ENCODE data around the gene HNRNPH3. TPM values are rescaled to one million over a fixed set of nuclear protein-coding genes. Genes with fewer than 3 reads are reported as not detected.

The HNRNPH3 gene
- total and polyA plus RNA-seq, 10 donors: 43.2 to 142 (median 101) TPM

DNA sequence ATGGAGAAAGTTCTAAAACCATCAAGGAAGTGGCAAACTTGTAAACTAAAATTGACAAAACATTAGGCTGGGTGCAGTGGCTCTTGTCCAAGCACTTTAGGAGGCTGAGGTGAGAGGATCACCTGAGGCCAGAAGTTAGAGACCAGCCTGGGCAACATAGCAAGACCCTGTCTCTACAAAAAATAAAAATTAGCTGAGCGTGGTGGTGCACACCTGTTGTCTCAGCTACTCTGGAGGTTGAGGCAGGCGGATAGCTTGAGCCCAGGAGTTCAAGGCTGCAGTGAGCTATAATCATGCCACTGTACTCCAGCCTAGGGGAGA, 29.4 kb upstream of the HNRNPH3 start:
- Histone ChIP-seq H3K9me3 (no peaks in the 10 kb centered on the region), H3K27me3 (replicated peaks in 1 of 7) (no peaks in the 10 kb centered on the region), H3K27ac (no peak overlapping the region), H3K36me3 (no peaks in the 10 kb centered on the region), H3K4me1 (peaks cover 5 to 27% (median 20%) of the 10 kb centered on the region in 6 donors), H3K4me3 (no peak overlapping the region)
- intact Hi-C loops (cut with DNase I; ENCODE audit: low total_unique reads): loop anchor here (5.0 to 10.0 kb wide), 2 partner anchors 90 to 448 kb away; no protein-coding TSS in a partner anchor
- TF ChIP-seq, protein P1, sequence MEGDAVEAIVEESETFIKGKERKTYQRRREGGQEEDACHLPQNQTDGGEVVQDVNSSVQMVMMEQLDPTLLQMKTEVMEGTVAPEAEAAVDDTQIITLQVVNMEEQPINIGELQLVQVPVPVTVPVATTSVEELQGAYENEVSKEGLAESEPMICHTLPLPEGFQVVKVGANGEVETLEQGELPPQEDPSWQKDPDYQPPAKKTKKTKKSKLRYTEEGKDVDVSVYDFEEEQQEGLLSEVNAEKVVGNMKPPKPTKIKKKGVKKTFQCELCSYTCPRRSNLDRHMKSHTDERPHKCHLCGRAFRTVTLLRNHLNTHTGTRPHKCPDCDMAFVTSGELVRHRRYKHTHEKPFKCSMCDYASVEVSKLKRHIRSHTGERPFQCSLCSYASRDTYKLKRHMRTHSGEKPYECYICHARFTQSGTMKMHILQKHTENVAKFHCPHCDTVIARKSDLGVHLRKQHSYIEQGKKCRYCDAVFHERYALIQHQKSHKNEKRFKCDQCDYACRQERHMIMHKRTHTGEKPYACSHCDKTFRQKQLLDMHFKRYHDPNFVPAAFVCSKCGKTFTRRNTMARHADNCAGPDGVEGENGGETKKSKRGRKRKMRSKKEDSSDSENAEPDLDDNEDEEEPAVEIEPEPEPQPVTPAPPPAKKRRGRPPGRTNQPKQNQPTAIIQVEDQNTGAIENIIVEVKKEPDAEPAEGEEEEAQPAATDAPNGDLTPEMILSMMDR (IDR thresholded peaks at IDR 0.05 in 8 of 11, conservative IDR thresholded peaks at IDR 0.05 in 3 of 11): peak in 2 of 11 experiments; percentile 4 to 31
- TF ChIP-seq POLR2A (IDR thresholded peaks at IDR 0.05) (no peak), POLR2AphosphoS5 (IDR thresholded peaks at IDR 0.05) (no peak)
- DNase-seq: no peak
- 35 to 73% (median 43%) methylated on average over 2 of the region's 2 CpGs for WGBS, 5 donors

DNA sequence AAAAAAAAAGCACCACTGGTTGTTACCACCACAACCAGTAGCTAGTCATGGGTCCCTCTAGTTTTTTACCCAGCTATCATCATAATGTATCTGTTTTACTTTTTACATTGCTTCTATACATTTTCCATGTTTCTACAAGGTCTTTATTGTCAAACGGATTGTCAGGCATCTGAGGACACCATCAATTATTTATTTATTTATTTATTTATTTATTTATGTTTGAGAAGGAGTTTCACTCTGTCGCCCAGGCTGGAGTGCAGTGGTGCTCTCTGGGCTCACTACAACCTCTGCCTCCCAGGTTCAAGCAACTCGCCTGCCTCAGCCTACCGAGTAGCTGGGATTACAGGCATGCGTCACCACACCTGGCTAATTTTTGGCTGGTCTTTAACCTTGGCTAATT, 29.0 kb upstream of the HNRNPH3 start:
- peaks cover 5 to 27% (median 20%) of the 10 kb centered on the region in 6 donors for H3K4me1 ChIP-seq
- intact Hi-C loops (cut with DNase I; ENCODE audit: low total_unique reads): loop anchor here (5.0 to 10.0 kb wide), 2 partner anchors 91 to 448 kb away; no protein-coding TSS in a partner anchor
- H3K27me3 ChIP-seq (replicated peaks in 1 of 7): no peaks in the 10 kb centered on the region
- no peaks in the 10 kb centered on the region for H3K36me3 ChIP-seq
- TF ChIP-seq POLR2AphosphoS5 (IDR thresholded peaks at IDR 0.05) (no peak), POLR2A (IDR thresholded peaks at IDR 0.05) (no peak)
- TF ChIP-seq, protein P1 (IDR thresholded peaks at IDR 0.05 in 8 of 11, conservative IDR thresholded peaks at IDR 0.05 in 3 of 11): no peak
- H3K9me3 ChIP-seq: no peaks in the 10 kb centered on the region
- no peak overlapping the region for H3K27ac ChIP-seq
- H3K4me3 ChIP-seq: no peak overlapping the region
- no peak for DNase-seq
- 70 to 81% (median 72%) methylated on average over 5 of the region's 5 CpGs for WGBS, 5 donors

DNA sequence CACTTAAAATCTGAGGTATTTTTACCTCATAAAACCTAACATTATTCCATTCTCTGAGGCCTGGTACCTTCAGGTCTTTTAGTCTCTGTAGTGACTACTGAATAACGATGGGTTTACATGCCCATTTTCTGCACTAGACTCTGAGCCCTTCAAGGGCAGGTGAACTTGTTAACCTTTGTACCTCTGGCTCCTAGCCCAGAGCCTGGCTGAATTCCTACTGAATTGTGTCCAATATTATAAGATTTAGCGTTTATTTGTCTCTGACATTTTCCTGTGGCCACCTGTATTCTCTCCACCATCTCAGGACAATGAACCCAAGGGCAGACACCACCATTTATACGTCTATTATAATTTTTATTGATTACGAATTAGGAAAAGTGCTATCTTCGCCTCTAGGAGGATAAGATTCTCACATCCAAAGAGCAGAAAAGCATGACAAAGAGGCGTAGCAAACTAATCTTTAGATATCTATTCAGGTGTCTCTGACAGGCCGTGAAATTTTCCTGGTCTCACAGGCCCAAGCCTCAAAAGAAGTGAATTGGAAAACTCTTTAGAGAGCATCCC, 27.9 kb upstream of the HNRNPH3 start:
- intact Hi-C loops (cut with DNase I; ENCODE audit: low total_unique reads): loop anchor here (5.0 to 10.0 kb wide), 2 partner anchors 92 to 449 kb away; no protein-coding TSS in a partner anchor
- H3K36me3 ChIP-seq: no peaks in the 10 kb centered on the region
- no peak overlapping the region for H3K27ac ChIP-seq
- no peak for TF ChIP-seq POLR2A (IDR thresholded peaks at IDR 0.05)
- TF ChIP-seq, protein P1 (IDR thresholded peaks at IDR 0.05 in 8 of 11, conservative IDR thresholded peaks at IDR 0.05 in 3 of 11): no peak
- no peak for TF ChIP-seq POLR2AphosphoS5 (IDR thresholded peaks at IDR 0.05)
- no peak for DNase-seq
- H3K27me3 ChIP-seq (replicated peaks in 1 of 7): no peaks in the 10 kb centered on the region
- H3K9me3 ChIP-seq: no peaks in the 10 kb centered on the region
- 69 to 82% (median 77%) methylated on average over 7 of the region's 7 CpGs for WGBS, 5 donors
- peaks cover 5 to 27% (median 20%) of the 10 kb centered on the region in 6 donors for H3K4me1 ChIP-seq
- H3K4me3 ChIP-seq: no peak overlapping the region

DNA sequence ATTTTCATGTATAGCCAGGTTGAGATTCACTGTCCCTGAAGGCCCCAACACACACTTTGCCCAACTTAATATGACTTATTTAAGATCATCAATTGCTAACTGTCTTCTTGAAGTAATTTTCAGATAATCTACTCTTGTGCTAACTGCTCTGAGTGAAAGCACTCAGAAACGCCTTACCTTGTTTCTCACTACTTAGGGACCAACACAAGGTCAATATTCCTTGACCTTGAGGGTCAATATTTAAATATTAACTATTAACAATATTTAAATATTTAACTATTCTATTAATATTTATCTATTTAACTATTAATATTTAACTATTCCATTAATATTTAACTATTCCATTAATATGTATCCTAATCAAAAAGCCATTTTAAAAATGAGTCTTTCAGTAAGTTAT, 26.0 kb upstream of the HNRNPH3 start:
- intact Hi-C loops (cut with DNase I; ENCODE audit: low total_unique reads): loop anchor here (10.0 kb wide), 1 partner anchor 451 kb away; no protein-coding TSS in a partner anchor
- no peaks in the 10 kb centered on the region for H3K36me3 ChIP-seq
- H3K4me3 ChIP-seq: no peak overlapping the region
- TF ChIP-seq, protein P1 (IDR thresholded peaks at IDR 0.05 in 8 of 11, conservative IDR thresholded peaks at IDR 0.05 in 3 of 11): no peak
- TF ChIP-seq POLR2AphosphoS5 (IDR thresholded peaks at IDR 0.05): no peak
- TF ChIP-seq POLR2A (IDR thresholded peaks at IDR 0.05): no peak
- H3K27ac ChIP-seq: no peak overlapping the region
- H3K27me3 ChIP-seq (replicated peaks in 1 of 7): no peaks in the 10 kb centered on the region
- 0 to 49% (median 3%) methylated on average over 1 of the region's 1 CpG for WGBS, 5 donors
- H3K4me1 ChIP-seq: peaks cover 5 to 16% (median 15%) of the 10 kb centered on the region in 6 donors
- DNase-seq: no peak
- no peaks in the 10 kb centered on the region for H3K9me3 ChIP-seq

Measured in spleen (tissue), 11 donors.